HepG2 (cell line): ENCODE data around the gene TMPRSS11F. TPM values are rescaled to one million over a fixed set of nuclear protein-coding genes. Genes with fewer than 3 reads are reported as not detected.

Experiments
- MATR3 ChIP-seq: sonication (generic); formaldehyde crosslinking; IDR thresholded peaks from 2 replicates; pipeline ENCODE4 v1.4.0; 2020; ENCODE audit warnings: missing genetic modification reagents
- SIX4 ChIP-seq: sonication (generic); formaldehyde crosslinking; IDR thresholded peaks from 2 replicates; pipeline ENCODE4 v1.4.0; 2020; ENCODE audit warnings: missing genetic modification reagents
- SMARCC2 ChIP-seq: fragments of 450-650 bp; IDR thresholded peaks from 2 replicates; pipeline ENCODE4 v1.6.1; 2017; ENCODE audit warnings: antibody characterized with exemption, mild to moderate bottlenecking
- polyA plus RNA-seq, 8 experiments: library from polyadenylated mRNA; depleted of rRNA in 3 of 8; stranded (reverse) in 7 of 8; unstranded in 1 of 8; fragments of >200 nt; fragmentation: Illumina TruSeq in 4 of 8; extraction: Trizol in 4 of 8; gene quantifications; 2 replicates each; pipeline versions ENCODE4 v1.2.1 to v1.2.3, GENCODE V29; 2011 to 2016; ENCODE audit warnings: low read depth in 4 of 8, missing spikeins in 1 of 8, mixed read lengths in 1 of 8; ENCODE audit not compliant: insufficient read depth in 1 of 8
- small RNA-seq, 3 experiments: library from RNA; depleted of rRNA; stranded (forward); fragments of <200 nt; gene quantifications; one replicate each; pipeline ENCODE3, GENCODE V24; 2012; ENCODE audit warnings: low read depth in 2 of 3, low replicate concordance in 1 of 3; ENCODE audit not compliant: insufficient read length in 3 of 3, insufficient read depth in 2 of 3
- total RNA-seq, 5 experiments: library from RNA; depleted of rRNA; stranded (reverse); fragments of >200 nt; fragmentation: Illumina TruSeq; extraction: Trizol; gene quantifications; 2 replicates each; pipeline ENCODE4 v1.2.3, GENCODE V29; 2016; ENCODE audit warnings: low read depth in 1 of 5
- TF ChIP-seq, protein P1 (sequence below): sonication (generic); formaldehyde crosslinking; IDR thresholded peaks from 2 replicates; pipeline ENCODE4; 2020; ENCODE audit warnings: missing genetic modification reagents, mild to moderate bottlenecking, borderline replicate concordance
- TF ChIP-seq, protein P2 (sequence below): sonication (generic); formaldehyde crosslinking; IDR thresholded peaks from 2 replicates; pipeline ENCODE4 v1.4.0; 2020; ENCODE audit warnings: missing genetic modification reagents; ENCODE audit errors: not compliant biosample characterization

The TMPRSS11F gene
- total and polyA plus RNA-seq, 2 of the 13 experiments (the other 11 are each of a cell fraction or from before 2014, with no cell fraction given), result not detected

DNA sequence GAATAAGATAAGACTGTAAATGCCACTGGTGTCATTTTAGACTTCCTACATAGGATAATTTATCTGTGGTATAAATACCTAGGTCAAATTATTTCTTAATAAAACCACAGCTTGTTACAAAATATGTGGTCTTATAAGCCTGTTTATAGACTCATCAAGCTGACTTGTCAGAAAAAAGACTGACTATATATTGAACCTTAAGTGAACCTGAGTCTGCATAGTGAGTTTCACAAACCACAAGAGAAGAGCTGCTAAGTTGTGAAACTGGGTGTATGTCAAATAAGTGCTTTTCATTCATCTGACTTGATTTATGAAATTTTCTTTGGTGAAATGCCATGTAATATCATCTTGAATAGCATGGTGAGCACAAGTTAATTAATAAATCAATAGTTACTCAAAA lies 118.0 kb downstream of the TMPRSS11F start (continued):
- TF ChIP-seq, protein P1, sequence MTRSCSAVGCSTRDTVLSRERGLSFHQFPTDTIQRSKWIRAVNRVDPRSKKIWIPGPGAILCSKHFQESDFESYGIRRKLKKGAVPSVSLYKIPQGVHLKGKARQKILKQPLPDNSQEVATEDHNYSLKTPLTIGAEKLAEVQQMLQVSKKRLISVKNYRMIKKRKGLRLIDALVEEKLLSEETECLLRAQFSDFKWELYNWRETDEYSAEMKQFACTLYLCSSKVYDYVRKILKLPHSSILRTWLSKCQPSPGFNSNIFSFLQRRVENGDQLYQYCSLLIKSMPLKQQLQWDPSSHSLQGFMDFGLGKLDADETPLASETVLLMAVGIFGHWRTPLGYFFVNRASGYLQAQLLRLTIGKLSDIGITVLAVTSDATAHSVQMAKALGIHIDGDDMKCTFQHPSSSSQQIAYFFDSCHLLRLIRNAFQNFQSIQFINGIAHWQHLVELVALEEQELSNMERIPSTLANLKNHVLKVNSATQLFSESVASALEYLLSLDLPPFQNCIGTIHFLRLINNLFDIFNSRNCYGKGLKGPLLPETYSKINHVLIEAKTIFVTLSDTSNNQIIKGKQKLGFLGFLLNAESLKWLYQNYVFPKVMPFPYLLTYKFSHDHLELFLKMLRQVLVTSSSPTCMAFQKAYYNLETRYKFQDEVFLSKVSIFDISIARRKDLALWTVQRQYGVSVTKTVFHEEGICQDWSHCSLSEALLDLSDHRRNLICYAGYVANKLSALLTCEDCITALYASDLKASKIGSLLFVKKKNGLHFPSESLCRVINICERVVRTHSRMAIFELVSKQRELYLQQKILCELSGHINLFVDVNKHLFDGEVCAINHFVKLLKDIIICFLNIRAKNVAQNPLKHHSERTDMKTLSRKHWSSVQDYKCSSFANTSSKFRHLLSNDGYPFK (CRISPR knock-in tag), result no peak
- TF ChIP-seq, protein P2, sequence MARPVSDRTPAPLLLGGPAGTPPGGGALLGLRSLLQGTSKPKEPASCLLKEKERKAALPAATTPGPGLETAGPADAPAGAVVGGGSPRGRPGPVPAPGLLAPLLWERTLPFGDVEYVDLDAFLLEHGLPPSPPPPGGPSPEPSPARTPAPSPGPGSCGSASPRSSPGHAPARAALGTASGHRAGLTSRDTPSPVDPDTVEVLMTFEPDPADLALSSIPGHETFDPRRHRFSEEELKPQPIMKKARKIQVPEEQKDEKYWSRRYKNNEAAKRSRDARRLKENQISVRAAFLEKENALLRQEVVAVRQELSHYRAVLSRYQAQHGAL (CRISPR knock-in tag), result no peak
- TF ChIP-seq SMARCC2 (no peak), MATR3 (CRISPR knock-in tag) (no peak), SIX4 (CRISPR knock-in tag) (no peak)

Small RNAs within 50 kb of the gene (small RNA-seq; reads per million reads assigned to genes)
- 0.20 to 7.7 (median 2.9) reads per million in 3 experiments for gene RNU6-95P

Other genes with a start within 250 kb of the TMPRSS11F start
- gene TMPRSS11D, start 245.9 kb downstream of the TMPRSS11F start, total RNA-seq (2016; rRNA removed; fragmentation: Illumina TruSeq; extraction: Trizol), result not detected in 2 replicates
- gene TMPRSS11D, start 245.9 kb downstream of the TMPRSS11F start, polyA plus RNA-seq (2011; rRNA removed), result not detected in 2 replicates
- not detected in 2 replicates for gene TMPRSS11A, start 166.4 kb downstream of the TMPRSS11F start, total RNA-seq (2016; rRNA removed; fragmentation: Illumina TruSeq; extraction: Trizol)
- not detected in 2 replicates for gene TMPRSS11A, start 166.4 kb downstream of the TMPRSS11F start, polyA plus RNA-seq (2011; rRNA removed)
- gene TMPRSS11B, start 115.8 kb upstream of the TMPRSS11F start, total RNA-seq (2016; rRNA removed; fragmentation: Illumina TruSeq; extraction: Trizol), result not detected in 2 replicates
- gene TMPRSS11B, start 115.8 kb upstream of the TMPRSS11F start, polyA plus RNA-seq (2011; rRNA removed), result not detected in 2 replicates
- 56.3 and 56.8 TPM in 2 replicates for gene YTHDC1, start 220.2 kb upstream of the TMPRSS11F start, total RNA-seq (2016; rRNA removed; fragmentation: Illumina TruSeq; extraction: Trizol)
- gene YTHDC1, start 220.2 kb upstream of the TMPRSS11F start, polyA plus RNA-seq (2011; rRNA removed), result 37.3 and 38.3 TPM in 2 replicates